H1 (cell line): ENCODE data around the gene CCDC88A.

Experiments used
- BCL11A ChIP-seq, 2 experiments: IDR thresholded peaks; one replicate each; pipeline ENCODE4 v1.6.1; 2011; ENCODE audit warnings: low read depth in 2 of 2, low read length in 2 of 2, mild to moderate bottlenecking in 2 of 2
- CTCF ChIP-seq, 3 experiments: IDR thresholded peaks; 1 replicate in 2 of 3; 2 replicates in 1 of 3; pipeline versions ENCODE4 v1.5.1 to v1.6.1; 2011; ENCODE audit warnings: low read length in 3 of 3, mild to moderate bottlenecking in 3 of 3, inconsistent platforms in 2 of 3, low read depth in 1 of 3, moderate library complexity in 1 of 3; ENCODE audit not compliant: insufficient read depth in 1 of 3; ENCODE audit errors: control extremely low read depth in 1 of 3
- EZH2 ChIP-seq: fragments of 200-600 bp; sonication (generic); IDR thresholded peaks from 2 replicates; pipeline ENCODE4 v1.7.1; 2012; ENCODE audit warnings: low read depth, mild to moderate bottlenecking, moderate library complexity, low read length, inconsistent platforms; ENCODE audit not compliant: severe bottlenecking
- FOSL1 ChIP-seq: IDR thresholded peaks from 2 replicates; pipeline ENCODE4 v1.6.1; 2011; ENCODE audit warnings: mild to moderate bottlenecking, low read depth, low read length, moderate library complexity; ENCODE audit not compliant: insufficient read depth
- JUN ChIP-seq: IDR thresholded peaks from 2 replicates; pipeline ENCODE4 v1.6.1; 2011; ENCODE audit warnings: low read depth, mild to moderate bottlenecking, improper control_type of control experiment, low read length
- NANOG ChIP-seq: IDR thresholded peaks from 2 replicates; pipeline ENCODE4 v1.6.1; 2011; ENCODE audit warnings: low read length, low read depth, mild to moderate bottlenecking, inconsistent platforms; ENCODE audit not compliant: insufficient read depth, poor library complexity, severe bottlenecking
- POLR2A ChIP-seq, 2 experiments: IDR thresholded peaks; 1 replicate in 1 of 2; 2 replicates in 1 of 2; pipeline ENCODE4 v1.6.1; 2011; ENCODE audit warnings: low read depth in 2 of 2, low read length in 2 of 2, mild to moderate bottlenecking in 2 of 2; ENCODE audit errors: control extremely low read depth in 1 of 2
- TAF1 ChIP-seq: IDR thresholded peaks from 2 replicates; pipeline ENCODE4 v1.6.1; 2011; ENCODE audit warnings: mild to moderate bottlenecking, low read depth, low read length
- TBP ChIP-seq: IDR thresholded peaks from 2 replicates; pipeline ENCODE4 v1.6.1; 2011; ENCODE audit warnings: low read depth, low read length, improper control_type of control experiment
- YY1 ChIP-seq: IDR thresholded peaks from 2 replicates; pipeline ENCODE4 v1.6.1; 2011; ENCODE audit warnings: low read depth, mild to moderate bottlenecking, low read length

DNA sequence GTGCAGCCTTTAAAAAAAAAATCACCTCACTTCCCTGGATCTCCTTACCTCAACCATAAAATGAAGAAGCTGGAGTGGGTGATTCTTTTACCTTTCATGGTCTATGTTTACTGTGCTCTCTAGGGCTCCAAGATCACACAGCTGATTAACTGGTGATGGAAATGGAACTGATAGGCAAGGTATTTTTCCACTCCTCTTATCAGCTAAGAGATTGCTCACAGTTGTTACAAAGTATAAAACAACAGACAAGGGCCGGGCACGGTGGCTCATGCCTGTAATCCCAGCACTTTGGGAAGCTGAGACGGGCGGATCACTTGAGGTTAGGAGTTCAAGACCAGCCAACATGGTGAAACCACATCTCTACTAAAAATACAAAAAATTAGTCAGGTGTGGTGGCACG, 172.6 kb downstream of the CCDC88A start:
- TF ChIP-seq EZH2 = no peak
- no peak for TF ChIP-seq TAF1
- no peak for TF ChIP-seq TBP
- TF ChIP-seq CTCF (IDR thresholded peaks at IDR 0.05; ENCODE audit: control extremely low read depth in 1 of 3, insufficient read depth in 1 of 3, low read depth in 1 of 3, low read length in 3 of 3) = no peak
- TF ChIP-seq NANOG = no peak
- TF ChIP-seq JUN = no peak
- no peak for TF ChIP-seq YY1
- TF ChIP-seq FOSL1 = no peak
- TF ChIP-seq POLR2A (IDR thresholded peaks at IDR 0.05; ENCODE audit: control extremely low read depth in 1 of 2, low read depth in 2 of 2, low read length in 2 of 2) = no peak
- no peak for TF ChIP-seq BCL11A (IDR thresholded peaks at IDR 0.05; ENCODE audit: low read depth in 2 of 2, low read length in 2 of 2)
